HepG2 (cell line): ENCODE results near the gene FAM184B. TPM values are rescaled to one million over a fixed set of nuclear protein-coding genes. Genes with fewer than 3 reads are reported as not detected.

Experiments used
- DMTF1 ChIP-seq: sonication (generic); formaldehyde crosslinking; IDR thresholded peaks from 2 replicates; pipeline ENCODE4 v1.4.0; 2020; ENCODE audit warnings: mild to moderate bottlenecking, missing genetic modification reagents
- EZH2 ChIP-seq: conservative IDR thresholded peaks from 2 replicates; pipeline ENCODE4 v1.6.1; 2012; ENCODE audit warnings: mild to moderate bottlenecking, low read depth, low read length, moderate library complexity
- FOXC1 ChIP-seq: sonication (generic); formaldehyde crosslinking; IDR thresholded peaks from 2 replicates; pipeline ENCODE4 v1.8.0; 2022; ENCODE audit warnings: mild to moderate bottlenecking, missing genetic modification reagents, borderline replicate concordance
- GATAD2A ChIP-seq: IDR thresholded peaks from 2 replicates; pipeline ENCODE4 v1.6.1; 2016
- KAT2B ChIP-seq: fragments of 150-350 bp; IDR thresholded peaks from 2 replicates; pipeline ENCODE4 v1.6.1; 2014; ENCODE audit warnings: low read depth, low read length, borderline replicate concordance
- RFXANK ChIP-seq: IDR thresholded peaks from 2 replicates; pipeline ENCODE4 v1.6.1; 2016
- SUZ12 ChIP-seq: fragments of 150-350 bp; IDR thresholded peaks from 2 replicates; pipeline ENCODE4 v1.6.1; 2014; ENCODE audit warnings: low read depth, low read length
- TCF12 ChIP-seq, 2 experiments: fragments of 450-650 bp in 1 of 2; sonication (generic) in 1 of 2; formaldehyde crosslinking in 1 of 2; IDR thresholded peaks; 2 replicates each; pipeline versions ENCODE4 v1.6.1 to v1.8.0; 2017 to 2022; ENCODE audit warnings: antibody characterized with exemption in 1 of 2, mild to moderate bottlenecking in 1 of 2, missing genetic modification reagents in 1 of 2, moderate library complexity in 1 of 2
- TMF1 ChIP-seq: sonication (generic); formaldehyde crosslinking; IDR thresholded peaks from 2 replicates; pipeline ENCODE4 v1.8.1; 2022; ENCODE audit warnings: low read depth, missing genetic modification reagents
- ZNF337 ChIP-seq: sonication (generic); formaldehyde crosslinking; IDR thresholded peaks from 2 replicates; pipeline ENCODE4 v1.5.1; 2020; ENCODE audit warnings: missing genetic modification reagents, low read depth, mild to moderate bottlenecking, borderline replicate concordance
- ZNF552 ChIP-seq: sonication (generic); formaldehyde crosslinking; IDR thresholded peaks from 2 replicates; pipeline ENCODE4 v1.9.0; 2022; ENCODE audit warnings: missing genetic modification reagents, mild to moderate bottlenecking, borderline replicate concordance
- ZNF564 ChIP-seq: sonication (generic); formaldehyde crosslinking; IDR thresholded peaks from 2 replicates; pipeline ENCODE4 v1.8.1; 2023; ENCODE audit warnings: mild to moderate bottlenecking, missing genetic modification reagents
- ZNF775 ChIP-seq: sonication (generic); formaldehyde crosslinking; IDR thresholded peaks from 2 replicates; pipeline ENCODE4 v1.4.0; 2020; ENCODE audit warnings: missing genetic modification reagents, mild to moderate bottlenecking, moderate library complexity, borderline replicate concordance
- ZNF780A ChIP-seq: sonication (generic); formaldehyde crosslinking; IDR thresholded peaks from 2 replicates; pipeline ENCODE4 v1.8.0; 2022; ENCODE audit warnings: mild to moderate bottlenecking, missing genetic modification reagents, moderate library complexity
- ZNF800 ChIP-seq: sonication (generic); formaldehyde crosslinking; IDR thresholded peaks from 2 replicates; pipeline ENCODE4 v1.4.0; 2020; ENCODE audit warnings: missing genetic modification reagents
- polyA plus RNA-seq, 8 experiments: library from polyadenylated mRNA; depleted of rRNA in 3 of 8; stranded (reverse) in 7 of 8; unstranded in 1 of 8; fragments of >200 nt; fragmentation: Illumina TruSeq in 4 of 8; extraction: Trizol in 4 of 8; gene quantifications; 2 replicates each; pipeline versions ENCODE4 v1.2.1 to v1.2.3, GENCODE V29; 2011 to 2016; ENCODE audit warnings: low read depth in 4 of 8, missing spikeins in 1 of 8, mixed read lengths in 1 of 8; ENCODE audit not compliant: insufficient read depth in 1 of 8
- total RNA-seq, 5 experiments: library from RNA; depleted of rRNA; stranded (reverse); fragments of >200 nt; fragmentation: Illumina TruSeq; extraction: Trizol; gene quantifications; 2 replicates each; pipeline ENCODE4 v1.2.3, GENCODE V29; 2016; ENCODE audit warnings: low read depth in 1 of 5
- TF ChIP-seq, protein P1 (sequence below): sonication (generic); formaldehyde crosslinking; IDR thresholded peaks from 2 replicates; pipeline ENCODE4 v1.8.1; 2023; ENCODE audit warnings: mild to moderate bottlenecking, missing genetic modification reagents
- TF ChIP-seq, protein P2 (sequence below): sonication (generic); formaldehyde crosslinking; IDR thresholded peaks from 2 replicates; pipeline ENCODE4 v1.4.0; 2020; ENCODE audit warnings: missing genetic modification reagents
- TF ChIP-seq, protein P3 (sequence below): sonication (generic); formaldehyde crosslinking; IDR thresholded peaks from 2 replicates; pipeline ENCODE4 v1.5.0; 2020; ENCODE audit warnings: missing genetic modification reagents
- TF ChIP-seq, protein P4 (sequence below): sonication (generic); formaldehyde crosslinking; conservative IDR thresholded peaks from 2 replicates; pipeline ENCODE4 v1.5.0; 2020; ENCODE audit warnings: missing genetic modification reagents

Gene FAM184B
- total and polyA plus RNA-seq, 2 of the 13 experiments (the other 11 are each of a cell fraction or from before 2014, with no cell fraction given): not detected

DNA sequence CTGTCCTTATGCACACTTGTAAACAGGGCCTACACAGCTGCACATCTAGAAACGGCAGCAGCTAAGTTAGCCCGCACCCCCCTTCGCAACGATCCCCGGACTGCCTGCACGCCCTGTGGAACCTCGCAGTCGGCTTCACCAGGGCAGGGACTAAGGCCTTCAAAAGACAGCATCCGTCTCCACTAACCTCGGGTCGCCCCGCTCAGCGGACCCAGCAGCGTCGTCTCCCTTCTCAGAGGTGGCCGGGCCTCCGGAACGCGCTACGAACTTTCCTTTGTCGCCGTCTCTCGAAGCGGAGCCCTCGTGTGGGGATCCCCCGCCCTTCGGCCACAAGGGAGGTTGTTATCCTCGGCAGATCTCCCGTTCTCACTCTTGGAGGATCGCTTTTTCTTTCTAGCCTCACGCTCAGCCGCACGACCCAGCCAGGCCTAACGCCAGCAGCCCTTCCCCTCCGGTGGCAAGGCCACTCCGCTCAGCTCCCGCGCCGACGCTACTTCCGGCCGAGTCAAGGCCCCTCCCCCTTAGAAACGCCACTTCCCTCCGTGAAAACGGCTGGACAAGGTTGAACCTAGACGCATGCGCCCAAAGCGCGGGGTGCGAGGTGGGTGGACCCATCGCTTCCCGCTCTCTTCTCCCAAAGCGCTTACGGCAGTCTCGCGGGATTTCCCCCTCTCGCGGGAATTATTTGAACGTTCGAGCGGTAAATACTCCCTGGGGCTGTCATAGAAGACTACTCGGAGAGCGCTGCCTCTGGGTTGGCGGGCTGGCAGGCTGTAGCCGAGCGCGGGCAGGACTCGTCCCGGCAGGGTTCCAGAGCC lies 29.0 kb upstream of the FAM184B start, which contains the start of the genes DCAF16 and NCAPG (continued):
- TF ChIP-seq DMTF1 (CRISPR knock-in tag): no peak
- no peak for TF ChIP-seq ZNF800 (CRISPR knock-in tag)
- TF ChIP-seq ZNF552 (CRISPR knock-in tag): no peak; the same call in 1 of the 2 replicates
- TF ChIP-seq, protein P1, sequence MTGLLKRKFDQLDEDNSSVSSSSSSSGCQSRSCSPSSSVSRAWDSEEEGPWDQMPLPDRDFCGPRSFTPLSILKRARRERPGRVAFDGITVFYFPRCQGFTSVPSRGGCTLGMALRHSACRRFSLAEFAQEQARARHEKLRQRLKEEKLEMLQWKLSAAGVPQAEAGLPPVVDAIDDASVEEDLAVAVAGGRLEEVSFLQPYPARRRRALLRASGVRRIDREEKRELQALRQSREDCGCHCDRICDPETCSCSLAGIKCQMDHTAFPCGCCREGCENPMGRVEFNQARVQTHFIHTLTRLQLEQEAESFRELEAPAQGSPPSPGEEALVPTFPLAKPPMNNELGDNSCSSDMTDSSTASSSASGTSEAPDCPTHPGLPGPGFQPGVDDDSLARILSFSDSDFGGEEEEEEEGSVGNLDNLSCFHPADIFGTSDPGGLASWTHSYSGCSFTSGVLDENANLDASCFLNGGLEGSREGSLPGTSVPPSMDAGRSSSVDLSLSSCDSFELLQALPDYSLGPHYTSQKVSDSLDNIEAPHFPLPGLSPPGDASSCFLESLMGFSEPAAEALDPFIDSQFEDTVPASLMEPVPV (CRISPR knock-in tag): peak; percentile 78; the same call in 1 of the 2 replicates
- TF ChIP-seq, protein P2, sequence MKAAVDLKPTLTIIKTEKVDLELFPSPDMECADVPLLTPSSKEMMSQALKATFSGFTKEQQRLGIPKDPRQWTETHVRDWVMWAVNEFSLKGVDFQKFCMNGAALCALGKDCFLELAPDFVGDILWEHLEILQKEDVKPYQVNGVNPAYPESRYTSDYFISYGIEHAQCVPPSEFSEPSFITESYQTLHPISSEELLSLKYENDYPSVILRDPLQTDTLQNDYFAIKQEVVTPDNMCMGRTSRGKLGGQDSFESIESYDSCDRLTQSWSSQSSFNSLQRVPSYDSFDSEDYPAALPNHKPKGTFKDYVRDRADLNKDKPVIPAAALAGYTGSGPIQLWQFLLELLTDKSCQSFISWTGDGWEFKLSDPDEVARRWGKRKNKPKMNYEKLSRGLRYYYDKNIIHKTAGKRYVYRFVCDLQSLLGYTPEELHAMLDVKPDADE: 0 out of 2 replicates have a peak, but pooled peaks have one; percentile 53
- peak; percentile 47 for TF ChIP-seq GATAD2A (CRISPR knock-in tag)
- no peak for TF ChIP-seq SUZ12
- peak; percentile 96 for TF ChIP-seq ZNF780A
- no peak for TF ChIP-seq KAT2B
- no peak for TF ChIP-seq RFXANK
- no peak for TF ChIP-seq TMF1
- peak; percentile 80; the same call in 1 of the 2 replicates for TF ChIP-seq ZNF337
- peak; percentile 64; the same call in 1 of the 2 replicates for TF ChIP-seq FOXC1
- no peak for TF ChIP-seq TCF12 (IDR thresholded peaks at IDR 0.05)
- TF ChIP-seq TCF12 (CRISPR knock-in tag; IDR thresholded peaks at IDR 0.05): no peak; the same call in 1 of the 2 replicates
- no peak for TF ChIP-seq ZNF775 (CRISPR knock-in tag)
- TF ChIP-seq ZNF564 (CRISPR knock-in tag): 0 out of 2 replicates have a peak, but pooled peaks have one; percentile 63
- TF ChIP-seq, protein P3, sequence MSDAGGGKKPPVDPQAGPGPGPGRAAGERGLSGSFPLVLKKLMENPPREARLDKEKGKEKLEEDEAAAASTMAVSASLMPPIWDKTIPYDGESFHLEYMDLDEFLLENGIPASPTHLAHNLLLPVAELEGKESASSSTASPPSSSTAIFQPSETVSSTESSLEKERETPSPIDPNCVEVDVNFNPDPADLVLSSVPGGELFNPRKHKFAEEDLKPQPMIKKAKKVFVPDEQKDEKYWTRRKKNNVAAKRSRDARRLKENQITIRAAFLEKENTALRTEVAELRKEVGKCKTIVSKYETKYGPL: no peak
- TF ChIP-seq, protein P4, sequence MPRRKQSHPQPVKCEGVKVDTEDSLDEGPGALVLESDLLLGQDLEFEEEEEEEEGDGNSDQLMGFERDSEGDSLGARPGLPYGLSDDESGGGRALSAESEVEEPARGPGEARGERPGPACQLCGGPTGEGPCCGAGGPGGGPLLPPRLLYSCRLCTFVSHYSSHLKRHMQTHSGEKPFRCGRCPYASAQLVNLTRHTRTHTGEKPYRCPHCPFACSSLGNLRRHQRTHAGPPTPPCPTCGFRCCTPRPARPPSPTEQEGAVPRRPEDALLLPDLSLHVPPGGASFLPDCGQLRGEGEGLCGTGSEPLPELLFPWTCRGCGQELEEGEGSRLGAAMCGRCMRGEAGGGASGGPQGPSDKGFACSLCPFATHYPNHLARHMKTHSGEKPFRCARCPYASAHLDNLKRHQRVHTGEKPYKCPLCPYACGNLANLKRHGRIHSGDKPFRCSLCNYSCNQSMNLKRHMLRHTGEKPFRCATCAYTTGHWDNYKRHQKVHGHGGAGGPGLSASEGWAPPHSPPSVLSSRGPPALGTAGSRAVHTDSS (CRISPR knock-in tag): no peak
- no peak for TF ChIP-seq EZH2
